GM12891 (cell line): ENCODE data around the gene CBLN4.

ENCODE experiments used
- PAX5 ChIP-seq: IDR thresholded peaks from 2 replicates; pipeline ENCODE4 v1.6.1; 2011; ENCODE audit warnings: low read length, moderate library complexity, mild to moderate bottlenecking; ENCODE audit not compliant: insufficient read depth, severe bottlenecking
- POLR2A ChIP-seq: IDR thresholded peaks from 2 replicates; pipeline ENCODE4 v1.6.1; 2011; ENCODE audit warnings: low read depth, low read length, control low read depth
- POLR2AphosphoS5 ChIP-seq: IDR thresholded peaks from 2 replicates; pipeline ENCODE4 v1.6.1; 2011; ENCODE audit warnings: low read depth, low read length, control low read depth
- POU2F2 ChIP-seq: IDR thresholded peaks from 2 replicates; pipeline ENCODE4 v1.6.1; 2011; ENCODE audit warnings: low read depth, mild to moderate bottlenecking, control low read depth, low read length, moderate library complexity
- SPI1 ChIP-seq: IDR thresholded peaks from 2 replicates; pipeline ENCODE4 v1.6.1; 2011; ENCODE audit warnings: low read depth, low read length, control low read depth
- TAF1 ChIP-seq: IDR thresholded peaks from 2 replicates; pipeline ENCODE4 v1.6.1; 2011; ENCODE audit warnings: low read depth, low read length, control low read depth

GRCh38 chr20:56017560-56017959 lies 12.2 kb upstream of the CBLN4 start:
- TF ChIP-seq POLR2AphosphoS5 (no peak), POLR2A (no peak), PAX5 (no peak), POU2F2 (no peak), TAF1 (no peak), SPI1 (no peak)
